K562 (cell line): ENCODE measurements around the gene OR13A1. TPM values are rescaled to one million over a fixed set of nuclear protein-coding genes. Genes with fewer than 3 reads are reported as not detected.

Source experiments
- CHD2 ChIP-seq: IDR thresholded peaks from 2 replicates; pipeline ENCODE4 v1.6.1; 2011; ENCODE audit warnings: low read depth, low read length
- CREB1 ChIP-seq, 2 experiments: sonication (generic) in 1 of 2; formaldehyde crosslinking in 1 of 2; IDR thresholded peaks; 2 replicates each; pipeline versions ENCODE4 v1.6.1 to v1.8.0; 2012 to 2022; ENCODE audit warnings: inconsistent platforms in 1 of 2, mild to moderate bottlenecking in 1 of 2, missing genetic modification reagents in 1 of 2, moderate library complexity in 1 of 2
- CREB5 ChIP-seq: fragments of 250-450 bp; sonication (Bioruptor Pico); IDR thresholded peaks from 2 replicates; pipeline ENCODE4 v1.5.0; 2020; ENCODE audit warnings: mild to moderate bottlenecking
- DACH1 ChIP-seq: fragments of 450-650 bp; IDR thresholded peaks from 2 replicates; pipeline ENCODE4 v1.6.1; 2018; ENCODE audit not compliant: partially characterized antibody
- DMBX1 ChIP-seq: fragments of 250-450 bp; sonication (Bioruptor Pico); IDR thresholded peaks from 2 replicates; pipeline ENCODE4 v1.8.0; 2022; ENCODE audit warnings: inconsistent platforms, mild to moderate bottlenecking, moderate library complexity, borderline replicate concordance
- FUS ChIP-seq: fragments of 200-400 bp; formaldehyde crosslinking; optimal IDR thresholded peaks from 2 replicates; pipeline ENCODE3; 2017; ENCODE audit warnings: low read depth, low read length
- GATAD2A ChIP-seq: fragments of 450-650 bp; IDR thresholded peaks from 2 replicates; pipeline ENCODE4 v1.6.1; 2017
- GATAD2B ChIP-seq: fragments of 450-650 bp; IDR thresholded peaks from 2 replicates; pipeline ENCODE4 v1.6.1; 2017; ENCODE audit warnings: mild to moderate bottlenecking, borderline replicate concordance
- HNRNPLL ChIP-seq: fragments of 200-400 bp; formaldehyde crosslinking; IDR thresholded peaks from 2 replicates; pipeline ENCODE4 v1.6.1; 2017; ENCODE audit warnings: low read length, low read depth, mild to moderate bottlenecking; ENCODE audit not compliant: poor library complexity, severe bottlenecking
- MAZ ChIP-seq, 2 experiments: fragments of 450-650 bp in 1 of 2; sonication (generic) in 1 of 2; formaldehyde crosslinking; IDR thresholded peaks in 1 of 2; conservative IDR thresholded peaks in 1 of 2; 2 replicates each; pipeline versions ENCODE4 v1.4.0 to v1.5.0; 2020; ENCODE audit warnings: mild to moderate bottlenecking in 1 of 2, missing genetic modification reagents in 1 of 2
- MECOM ChIP-seq: fragments of 250-450 bp; sonication (Bioruptor Pico); IDR thresholded peaks from 2 replicates; pipeline ENCODE4 v1.8.0; 2022; ENCODE audit warnings: inconsistent platforms
- PBX2 ChIP-seq, 2 experiments: IDR thresholded peaks in 1 of 2; conservative IDR thresholded peaks in 1 of 2; 2 replicates each; pipeline ENCODE4 v1.6.1; 2016; ENCODE audit warnings: low read depth in 2 of 2, mild to moderate bottlenecking in 1 of 2, missing compliant biosample characterization in 1 of 2, missing genetic modification characterization in 1 of 2, moderate library complexity in 1 of 2
- PML ChIP-seq: IDR thresholded peaks from 2 replicates; pipeline ENCODE4 v1.6.1; 2012; ENCODE audit warnings: low read length, inconsistent platforms
- RBFOX2 ChIP-seq: fragments of 200-400 bp; formaldehyde crosslinking; IDR thresholded peaks from 2 replicates; pipeline ENCODE4 v1.6.1; 2017; ENCODE audit warnings: low read depth, mild to moderate bottlenecking, low read length, moderate library complexity
- RBM34 ChIP-seq: fragments of 200-400 bp; formaldehyde crosslinking; IDR thresholded peaks from 2 replicates; pipeline ENCODE4 v1.6.1; 2018; ENCODE audit warnings: low read length, borderline replicate concordance; ENCODE audit not compliant: insufficient read depth
- SAFB2 ChIP-seq: fragments of 200-400 bp; formaldehyde crosslinking; IDR thresholded peaks from 2 replicates; pipeline ENCODE4 v1.6.1; 2018; ENCODE audit warnings: borderline replicate concordance, low read length, low read depth, moderate library complexity; ENCODE audit not compliant: severe bottlenecking
- SMARCA4 ChIP-seq: fragments of 450-650 bp; IDR thresholded peaks from 2 replicates; pipeline ENCODE4 v1.6.1; 2016
- TAF9B ChIP-seq: fragments of 450-650 bp; IDR thresholded peaks from 2 replicates; pipeline ENCODE4 v1.6.1; 2018; ENCODE audit warnings: mild to moderate bottlenecking; ENCODE audit not compliant: partially characterized antibody
- ZBTB2 ChIP-seq: fragments of 450-650 bp; IDR thresholded peaks from 2 replicates; pipeline ENCODE4 v1.6.1; 2016; ENCODE audit warnings: antibody characterized with exemption
- ZNF175 ChIP-seq: fragments of 200-800 bp; sonication (Bioruptor generic); IDR thresholded peaks from 2 replicates; pipeline ENCODE4 v1.6.1; 2016; ENCODE audit warnings: low read depth, mild to moderate bottlenecking, missing genetic modification characterization, missing compliant biosample characterization
- ZNF583 ChIP-seq: fragments of 250-450 bp; sonication (Bioruptor Pico); IDR thresholded peaks from 2 replicates; pipeline ENCODE4 v1.4.0; 2020
- polyA plus RNA-seq, 8 experiments: library from polyadenylated mRNA; depleted of rRNA in 4 of 8; stranded (reverse) in 5 of 8; unstranded in 3 of 8; fragments of >200 nt; fragmentation: Nextera tagmentation in 2 of 8; fragmentation: Illumina TruSeq in 1 of 8; extraction: Ambion mirVana in 2 of 8; extraction: Trizol in 1 of 8; gene quantifications; 2 replicates each; pipeline versions ENCODE4 v1.2.1 to v1.2.3, GENCODE V29; 2011 to 2014; ENCODE audit warnings: inconsistent platforms in 1 of 8, missing spikeins in 1 of 8
- total RNA-seq, 7 experiments: library from RNA; depleted of rRNA in 6 of 7; stranded (reverse); fragments of >200 nt in 6 of 7; fragmentation: Illumina TruSeq in 2 of 7; extraction: Trizol in 2 of 7; gene quantifications; 2 replicates each; pipeline versions ENCODE4 v1.2.1 to v1.2.3, GENCODE V29; 2011 to 2021; ENCODE audit warnings: low replicate concordance in 1 of 7
- TF ChIP-seq, protein P1 (sequence below): fragments of 450-650 bp; formaldehyde crosslinking; IDR thresholded peaks from 2 replicates; pipeline ENCODE4 v1.4.0; 2022; ENCODE audit warnings: mild to moderate bottlenecking, moderate library complexity

The OR13A1 gene
- total and polyA plus RNA-seq, 9 of the 15 experiments (the other 6 are each of a cell fraction or from before 2014, with no cell fraction given) = 0.03 to 0.11 (median 0.06) TPM; not detected in 3

DNA sequence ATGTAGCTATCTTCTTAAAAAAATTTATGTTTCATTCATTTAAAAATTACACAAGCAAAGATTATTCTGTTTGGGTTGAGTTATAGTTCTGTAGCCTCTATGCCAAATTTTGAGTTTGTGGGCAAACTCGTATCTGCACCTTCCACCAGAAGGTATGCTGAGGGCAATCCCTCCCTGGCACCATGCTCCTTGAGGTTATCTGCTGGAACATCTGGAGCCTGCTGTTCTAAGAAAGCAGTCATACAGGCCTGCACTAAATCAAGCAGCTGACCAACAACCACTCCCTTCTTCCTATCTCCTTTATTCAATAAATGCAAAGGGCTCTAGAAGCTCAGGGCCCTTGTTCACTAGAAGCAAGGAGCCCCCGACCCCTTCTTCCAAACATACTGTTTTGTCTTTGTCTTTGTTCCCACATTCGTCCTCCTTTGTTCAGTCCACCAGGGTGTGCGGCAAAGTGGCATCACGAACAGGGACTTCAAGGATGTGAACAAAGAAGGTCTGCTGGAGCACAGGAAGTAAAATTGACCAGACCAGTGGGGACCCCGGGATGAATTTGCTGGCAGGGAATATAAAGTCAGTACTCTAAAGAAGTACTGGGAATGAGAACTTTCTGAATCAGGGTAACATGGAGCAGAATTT is 36.4 kb downstream of the OR13A1 start (continued):
- TF ChIP-seq ZNF175 (CRISPR knock-in tag) = 0 out of 2 replicates have a peak, but pooled peaks have one; percentile 28
- TF ChIP-seq CREB5 (CRISPR knock-in tag) = no peak
- TF ChIP-seq MECOM (CRISPR knock-in tag) = peak; percentile 75
- TF ChIP-seq TAF9B = peak; percentile 46
- peak; percentile 58 for TF ChIP-seq DACH1
- peak; percentile 55 to 74; a peak in 3 of 4 replicates for TF ChIP-seq MAZ (CRISPR knock-in tag; conservative IDR thresholded peaks at IDR 0.05 in 1 of 2, IDR thresholded peaks at IDR 0.05 in 1 of 2)
- peak; percentile 40; the same call in 1 of the 2 replicates for TF ChIP-seq CREB1 (IDR thresholded peaks at IDR 0.05)
- no peak for TF ChIP-seq CREB1 (CRISPR knock-in tag; IDR thresholded peaks at IDR 0.05)
- no peak for TF ChIP-seq CHD2
- peak; percentile 18; the same call in 1 of the 2 replicates for TF ChIP-seq GATAD2A
- no peak for TF ChIP-seq RBM34
- TF ChIP-seq GATAD2B = peak; percentile 80; the same call in 1 of the 2 replicates
- no peak for TF ChIP-seq SAFB2
- TF ChIP-seq, protein P1, sequence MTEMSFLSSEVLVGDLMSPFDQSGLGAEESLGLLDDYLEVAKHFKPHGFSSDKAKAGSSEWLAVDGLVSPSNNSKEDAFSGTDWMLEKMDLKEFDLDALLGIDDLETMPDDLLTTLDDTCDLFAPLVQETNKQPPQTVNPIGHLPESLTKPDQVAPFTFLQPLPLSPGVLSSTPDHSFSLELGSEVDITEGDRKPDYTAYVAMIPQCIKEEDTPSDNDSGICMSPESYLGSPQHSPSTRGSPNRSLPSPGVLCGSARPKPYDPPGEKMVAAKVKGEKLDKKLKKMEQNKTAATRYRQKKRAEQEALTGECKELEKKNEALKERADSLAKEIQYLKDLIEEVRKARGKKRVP = peak; percentile 68
- no peak for TF ChIP-seq HNRNPLL
- TF ChIP-seq PBX2 (CRISPR knock-in tag; IDR thresholded peaks at IDR 0.05; ENCODE audit: low read depth) = 0 out of 2 replicates have a peak, but pooled peaks have one; percentile 27
- TF ChIP-seq PBX2 (tag; conservative IDR thresholded peaks at IDR 0.05; ENCODE audit: low read depth) = peak; percentile 95
- peak; percentile 87 for TF ChIP-seq ZBTB2
- TF ChIP-seq ZNF583 (CRISPR knock-in tag) = peak; percentile 64; the same call in 1 of the 2 replicates
- peak; percentile 82 for TF ChIP-seq DMBX1 (CRISPR knock-in tag)
- TF ChIP-seq PML = peak; percentile 95
- TF ChIP-seq RBFOX2 = no peak
- peak; percentile 95 for TF ChIP-seq SMARCA4
- no peak for TF ChIP-seq FUS
